ENCODE measurements around the gene SPATS1.
"Not testable (repeated sequence)": the region's sequence is repeated elsewhere in the genome, so short reads cannot be mapped to it uniquely, and the experiment has no call there.

SPATS1 gene

DNA sequence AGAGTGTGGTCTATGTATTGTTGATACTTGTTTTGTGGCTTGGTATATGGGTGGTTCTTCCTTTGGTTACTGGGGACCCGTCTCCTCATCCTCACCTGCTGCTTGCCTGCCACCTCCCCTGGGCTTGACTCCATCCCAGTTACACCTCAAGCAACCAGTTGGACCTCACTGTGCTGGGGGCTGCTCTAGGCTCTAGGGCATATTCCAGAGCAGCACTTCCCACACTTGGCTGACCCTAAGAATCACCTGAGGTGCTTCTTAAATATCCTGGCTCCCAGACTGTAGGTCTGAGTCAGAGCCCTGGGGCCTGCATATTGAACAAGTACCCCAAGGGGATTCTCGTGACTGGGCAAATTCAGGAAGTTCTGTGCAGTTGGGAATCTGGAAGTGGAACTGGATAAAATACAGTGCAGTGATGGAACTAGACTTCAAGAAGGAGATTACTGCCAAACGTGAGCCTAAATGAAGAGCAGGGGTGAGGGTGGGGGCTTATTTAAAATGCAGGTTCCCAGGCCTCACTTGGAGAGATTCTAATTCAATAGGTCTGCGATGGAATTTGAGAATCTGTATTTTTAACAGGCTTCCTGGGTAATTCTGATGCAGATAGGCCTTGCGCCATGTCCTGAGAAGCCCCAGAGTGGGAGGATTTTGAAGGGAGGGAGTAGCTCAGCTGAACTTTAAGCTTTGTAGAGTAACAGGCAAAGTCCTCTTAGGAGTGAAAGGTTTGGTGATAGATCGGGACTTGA, 7.6 kb downstream of the SPATS1 start:
- no peak for TF ChIP-seq Cebpa-rat (IDR thresholded peaks at IDR 0.05)
- H4K20me1 ChIP-seq = no peaks in the 10 kb centered on the region
- H3K27ac ChIP-seq = no peak overlapping the region
- H3K4me3 ChIP-seq = no peak overlapping the region
- no peak overlapping the region for H3K9ac ChIP-seq
- H3K4me1 ChIP-seq = peaks cover 0 to 9% (median 0%) of the 10 kb centered on the region in 10 experiments; a peak in 2 of 20 replicates
- H3K4me2 ChIP-seq = peak overlapping the region in 2 of 11 experiments; percentile 20 to 31; a peak in 2 of 22 replicates
- peaks cover 0 to 3% (median under 1%) of the 10 kb centered on the region in 11 experiments; a peak in 2 of 22 replicates for H3K27me3 ChIP-seq
- no peaks in the 10 kb centered on the region for H3K36me3 ChIP-seq
- H3K9me3 ChIP-seq (replicated peaks in 1 of 11) = no peaks in the 10 kb centered on the region

DNA sequence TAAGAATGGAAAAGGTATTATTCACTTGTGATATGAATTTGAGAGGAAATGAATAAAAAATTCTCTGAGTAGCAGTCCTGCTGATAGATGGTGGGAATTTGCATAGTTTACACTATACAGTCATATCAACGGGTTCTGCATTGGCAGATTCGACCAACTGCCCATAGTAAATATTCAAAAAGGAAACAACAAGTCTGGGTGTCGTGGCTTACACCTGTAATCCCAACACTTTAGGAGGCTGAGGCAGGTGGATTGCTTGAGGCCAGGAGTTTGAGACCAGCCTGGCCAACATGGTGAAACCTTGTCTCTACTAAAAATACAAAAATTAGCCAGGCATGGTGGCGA, 8.2 kb downstream of the SPATS1 start:
- H3K27ac ChIP-seq; H3K4me1 ChIP-seq; H3K4me3 ChIP-seq; H3K4me2 ChIP-seq; H3K9ac ChIP-seq; H3K27me3 ChIP-seq; H3K36me3 ChIP-seq; H3K9me3 ChIP-seq (replicated peaks in 1 of 11); H4K20me1 ChIP-seq: not testable (repeated sequence)

DNA sequence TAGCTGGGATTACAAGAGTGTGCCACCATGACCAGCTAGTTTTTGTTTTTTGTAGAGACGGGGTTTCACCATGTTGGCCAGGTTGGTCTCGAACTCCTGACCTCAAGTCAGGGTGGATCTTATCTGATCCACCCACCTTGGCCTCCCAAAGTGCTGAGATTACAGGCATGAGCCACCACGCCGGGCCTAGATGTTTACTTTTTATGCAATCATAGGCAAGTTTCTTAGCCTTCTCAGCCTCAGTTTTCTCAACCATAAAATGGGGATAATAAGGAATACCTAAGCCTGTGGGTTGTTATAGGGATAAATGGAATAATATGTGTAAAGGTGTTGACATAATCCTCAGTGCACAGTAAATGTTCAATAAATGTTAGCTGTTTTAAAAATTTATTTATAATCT, 9.8 kb downstream of the SPATS1 start:
- no peak for TF ChIP-seq Cebpa-rat (IDR thresholded peaks at IDR 0.05)
- Histone ChIP-seq H3K4me1 (peaks cover 0 to 9% (median 0%) of the 10 kb centered on the region in 10 experiments; a peak in 3 of 20 replicates), H4K20me1 (no peaks in the 10 kb centered on the region), H3K27ac (no peak overlapping the region), H3K9me3 (replicated peaks in 1 of 11) (peaks cover 0 to 18% (median 3%) of the 10 kb centered on the region in 11 experiments; a peak in 9 of 22 replicates), H3K9ac (no peak overlapping the region), H3K4me2 (no peak overlapping the region), H3K4me3 (no peak overlapping the region), H3K36me3 (no peaks in the 10 kb centered on the region), H3K27me3 (no peaks in the 10 kb centered on the region)

DNA sequence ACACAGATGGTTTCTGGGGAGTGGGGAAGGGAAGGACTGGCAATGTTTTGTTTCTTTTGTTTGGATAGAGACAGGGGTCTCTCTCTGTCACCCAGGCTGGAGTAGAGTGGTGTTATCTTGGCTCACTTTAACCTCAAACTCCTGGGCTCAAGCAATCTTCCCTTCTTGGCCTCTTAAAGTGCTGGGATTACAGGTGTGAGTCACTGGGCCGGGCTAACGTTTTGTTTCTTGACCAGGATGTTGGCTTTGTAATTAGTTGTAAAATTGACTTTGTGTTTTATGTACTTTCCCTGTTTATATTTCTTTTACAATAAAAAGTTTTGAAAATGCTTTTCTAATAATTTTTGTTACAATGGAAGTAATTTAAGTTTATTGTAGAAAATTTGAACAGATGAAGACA, 10.9 kb downstream of the SPATS1 start:
- TF ChIP-seq Cebpa-rat (IDR thresholded peaks at IDR 0.05) = no peak
- Histone ChIP-seq H3K27ac (no peak overlapping the region), H3K4me1 (peaks cover 0 to 9% (median 0%) of the 10 kb centered on the region in 10 experiments; a peak in 3 of 20 replicates)

DNA sequence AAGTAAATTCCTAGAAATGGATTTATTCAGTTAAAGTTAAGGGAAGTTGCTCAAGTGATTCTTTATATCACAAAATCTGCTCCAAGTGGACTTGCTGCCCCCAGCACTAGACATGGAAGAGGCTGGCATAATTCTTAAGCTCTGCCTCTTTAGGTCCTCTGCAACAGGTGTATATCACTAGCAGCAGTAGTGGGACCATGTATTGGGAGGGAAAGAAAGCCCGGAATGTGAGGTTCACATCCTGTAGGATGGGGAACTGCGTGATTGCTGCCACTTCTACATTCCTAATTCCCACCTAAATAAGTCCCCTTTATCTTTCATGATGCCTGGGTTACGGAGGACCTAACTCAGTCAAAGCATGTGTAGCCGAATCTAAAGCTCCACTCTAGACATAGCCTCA, 13.2 kb downstream of the SPATS1 start:
- Histone ChIP-seq H3K4me1 (peaks cover 0 to under 1% (median 0%) of the 10 kb centered on the region in 10 experiments; a peak in 1 of 20 replicates), H4K20me1 (no peaks in the 10 kb centered on the region), H3K27ac (no peak overlapping the region), H3K4me2 (no peak overlapping the region), H3K4me3 (no peak overlapping the region), H3K27me3 (no peaks in the 10 kb centered on the region), H3K36me3 (no peaks in the 10 kb centered on the region), H3K9ac (no peak overlapping the region), H3K9me3 (replicated peaks in 1 of 11) (peaks cover 0 to 18% (median 3%) of the 10 kb centered on the region in 11 experiments; a peak in 9 of 22 replicates)
- no peak for TF ChIP-seq Cebpa-rat (IDR thresholded peaks at IDR 0.05)

More for the DNA sequence above, 10.9 kb downstream of the SPATS1 start:
- Histone ChIP-seq H3K36me3 (no peaks in the 10 kb centered on the region), H3K27me3 (no peaks in the 10 kb centered on the region), H4K20me1 (no peaks in the 10 kb centered on the region), H3K9me3 (replicated peaks in 1 of 11) (peaks cover 0 to 18% (median 3%) of the 10 kb centered on the region in 11 experiments; a peak in 9 of 22 replicates), H3K4me2 (no peak overlapping the region), H3K9ac (no peak overlapping the region), H3K4me3 (no peak overlapping the region)

DNA sequence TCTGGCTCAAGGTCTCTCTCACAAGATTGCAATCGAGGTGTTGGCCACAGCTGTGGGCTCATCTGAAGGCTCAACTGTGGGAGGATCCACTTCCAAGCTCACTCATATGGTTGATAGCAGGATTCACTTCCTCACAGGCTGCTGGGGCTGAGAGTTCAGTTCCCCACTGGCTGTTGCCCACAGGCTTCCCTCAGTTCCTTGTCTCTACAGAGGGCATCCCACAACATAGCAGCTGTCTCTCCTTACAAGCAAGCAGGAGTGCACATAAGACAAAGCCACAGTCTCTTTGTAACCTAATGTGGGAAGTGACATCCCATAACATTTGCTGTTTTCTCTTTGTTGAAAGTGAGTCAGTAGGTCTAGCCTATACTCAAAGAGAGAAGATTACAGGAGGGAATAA, 14.0 kb downstream of the SPATS1 start:
- no peak overlapping the region for H3K4me3 ChIP-seq
- H3K36me3 ChIP-seq = no peaks in the 10 kb centered on the region
- H3K27ac ChIP-seq = no peak overlapping the region
- H3K4me1 ChIP-seq = no peaks in the 10 kb centered on the region; a peak in 1 of 20 replicates
- no peaks in the 10 kb centered on the region for H3K27me3 ChIP-seq
- peaks cover 0 to 18% (median 3%) of the 10 kb centered on the region in 11 experiments; a peak in 9 of 22 replicates for H3K9me3 ChIP-seq (replicated peaks in 1 of 11)
- H3K9ac ChIP-seq = no peak overlapping the region
- TF ChIP-seq Cebpa-rat (IDR thresholded peaks at IDR 0.05) = no peak
- no peak overlapping the region for H3K4me2 ChIP-seq
- no peaks in the 10 kb centered on the region for H4K20me1 ChIP-seq

DNA sequence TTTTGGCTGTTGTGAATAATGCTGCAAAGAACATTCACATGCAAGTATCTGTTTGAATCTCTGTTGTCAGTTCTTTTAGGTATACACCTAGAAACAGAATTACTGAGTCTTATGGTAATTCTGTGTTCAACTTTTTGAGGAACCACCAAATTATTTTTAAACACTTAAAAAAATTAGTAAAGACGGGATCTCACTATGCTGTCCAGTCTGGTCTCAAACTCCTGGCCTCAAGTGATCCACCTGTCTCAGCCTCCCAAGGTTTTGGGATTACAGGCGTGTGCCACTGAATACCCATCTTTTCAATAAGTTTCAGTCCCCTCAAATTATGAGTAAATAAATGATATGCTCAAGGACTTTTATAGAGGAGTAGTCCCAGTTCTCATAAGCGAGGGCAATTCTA, 17.5 kb downstream of the SPATS1 start:
- no peak overlapping the region for H3K9ac ChIP-seq
- H3K4me3 ChIP-seq = no peak overlapping the region
- H3K27me3 ChIP-seq = no peaks in the 10 kb centered on the region
- H3K9me3 ChIP-seq (replicated peaks in 1 of 11) = peaks cover 0 to 18% (median 3%) of the 10 kb centered on the region in 11 experiments; a peak in 9 of 22 replicates
- H3K27ac ChIP-seq = no peak overlapping the region
- no peaks in the 10 kb centered on the region for H3K36me3 ChIP-seq
- H3K4me2 ChIP-seq = no peak overlapping the region
- peaks cover 9 to 19% (median 10%) of the 10 kb centered on the region in 10 experiments; a peak in 19 of 20 replicates for H3K4me1 ChIP-seq
- no peak for TF ChIP-seq Cebpa-rat (IDR thresholded peaks at IDR 0.05)
- no peaks in the 10 kb centered on the region for H4K20me1 ChIP-seq

DNA sequence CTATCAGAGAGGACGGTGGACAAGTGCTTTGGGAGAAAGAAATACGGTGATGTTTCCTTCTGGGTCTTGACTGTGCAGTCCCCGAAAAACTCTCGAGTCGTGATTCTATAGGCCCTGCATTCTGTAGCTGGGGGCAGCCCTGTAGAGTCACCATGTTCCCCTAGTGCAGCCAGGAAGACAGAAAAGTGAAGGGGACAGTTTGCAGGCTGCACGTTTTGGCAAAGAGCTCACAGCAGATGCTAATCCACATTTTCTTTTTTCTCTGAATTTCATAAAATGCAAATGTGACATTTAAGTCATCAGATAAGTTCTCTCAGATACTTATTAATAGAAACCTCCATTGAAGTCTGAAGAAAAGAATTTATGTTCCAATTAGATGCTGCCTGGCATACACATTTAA, 19.5 kb downstream of the SPATS1 start:
- Histone ChIP-seq H3K36me3 (no peaks in the 10 kb centered on the region), H3K9me3 (replicated peaks in 1 of 11) (peaks cover 0 to 1% (median 0%) of the 10 kb centered on the region in 11 experiments; a peak in 1 of 22 replicates), H3K4me2 (no peak overlapping the region), H3K4me3 (no peak overlapping the region), H3K4me1 (peaks cover 9 to 23% (median 13%) of the 10 kb centered on the region in 10 experiments; a peak in 19 of 20 replicates), H3K27me3 (no peaks in the 10 kb centered on the region), H3K9ac (no peak overlapping the region), H3K27ac (no peak overlapping the region), H4K20me1 (no peaks in the 10 kb centered on the region)
- TF ChIP-seq Cebpa-rat (IDR thresholded peaks at IDR 0.05) = no peak

DNA sequence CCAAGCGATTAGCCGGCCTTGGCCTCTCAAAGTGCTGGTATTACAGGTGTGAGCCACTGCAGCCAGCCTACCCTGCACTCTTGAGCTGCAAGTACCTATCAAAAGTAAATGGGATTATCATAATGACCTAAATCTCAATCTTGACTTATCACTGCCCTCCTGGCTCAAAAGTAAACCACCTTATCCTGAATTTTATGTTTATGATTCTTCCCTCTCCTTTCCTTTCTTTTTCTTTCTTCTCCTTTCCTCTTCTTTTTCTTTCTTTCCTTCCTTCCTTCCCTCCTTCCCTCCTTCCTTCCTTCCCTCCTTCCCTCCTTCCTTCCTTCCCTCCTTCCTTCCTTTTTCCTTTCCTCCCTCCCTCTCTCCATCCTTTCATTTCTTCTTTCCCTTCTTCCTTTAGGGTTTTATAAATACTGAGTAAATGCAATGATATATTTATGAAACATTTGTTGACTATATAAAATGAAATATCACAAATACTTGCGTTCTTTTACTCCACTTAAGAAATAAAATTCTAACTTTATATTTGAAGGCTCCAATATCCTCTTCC, 21.0 kb downstream of the SPATS1 start:
- peaks cover 12 to 32% (median 21%) of the 10 kb centered on the region in 10 experiments for H3K4me1 ChIP-seq
- no peak overlapping the region for H3K9ac ChIP-seq
- H3K36me3 ChIP-seq = no peaks in the 10 kb centered on the region
- H3K4me2 ChIP-seq = no peak overlapping the region; a peak in 1 of 22 replicates
- no peaks in the 10 kb centered on the region for H4K20me1 ChIP-seq
- H3K27me3 ChIP-seq = no peaks in the 10 kb centered on the region
- no peak for TF ChIP-seq Cebpa-rat (IDR thresholded peaks at IDR 0.05)
- no peak overlapping the region for H3K4me3 ChIP-seq
- H3K27ac ChIP-seq = no peak overlapping the region
- H3K9me3 ChIP-seq (replicated peaks in 1 of 11) = no peaks in the 10 kb centered on the region

All from BLaER1 treated with 17β-estradiol and CSF1 and Interleukin-3, amounts not matched to agents 10 nM and 100 nM (cell line).